ENCODE measurements around the gene SLC44A2.

- TF ChIP-seq, protein P1, sequence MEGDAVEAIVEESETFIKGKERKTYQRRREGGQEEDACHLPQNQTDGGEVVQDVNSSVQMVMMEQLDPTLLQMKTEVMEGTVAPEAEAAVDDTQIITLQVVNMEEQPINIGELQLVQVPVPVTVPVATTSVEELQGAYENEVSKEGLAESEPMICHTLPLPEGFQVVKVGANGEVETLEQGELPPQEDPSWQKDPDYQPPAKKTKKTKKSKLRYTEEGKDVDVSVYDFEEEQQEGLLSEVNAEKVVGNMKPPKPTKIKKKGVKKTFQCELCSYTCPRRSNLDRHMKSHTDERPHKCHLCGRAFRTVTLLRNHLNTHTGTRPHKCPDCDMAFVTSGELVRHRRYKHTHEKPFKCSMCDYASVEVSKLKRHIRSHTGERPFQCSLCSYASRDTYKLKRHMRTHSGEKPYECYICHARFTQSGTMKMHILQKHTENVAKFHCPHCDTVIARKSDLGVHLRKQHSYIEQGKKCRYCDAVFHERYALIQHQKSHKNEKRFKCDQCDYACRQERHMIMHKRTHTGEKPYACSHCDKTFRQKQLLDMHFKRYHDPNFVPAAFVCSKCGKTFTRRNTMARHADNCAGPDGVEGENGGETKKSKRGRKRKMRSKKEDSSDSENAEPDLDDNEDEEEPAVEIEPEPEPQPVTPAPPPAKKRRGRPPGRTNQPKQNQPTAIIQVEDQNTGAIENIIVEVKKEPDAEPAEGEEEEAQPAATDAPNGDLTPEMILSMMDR (IDR thresholded peaks at IDR 0.05; ENCODE audit: insufficient read depth, low read length): no peak
- no peak for TF ChIP-seq POLR2AphosphoS5 (IDR thresholded peaks at IDR 0.05; ENCODE audit: low read depth)
- no peak for TF ChIP-seq GABPA (IDR thresholded peaks at IDR 0.05; ENCODE audit: low read depth)
Observed at GRCh38 chr19:10618846-10619245, 6.5 kb upstream of the SLC44A2 start.

All from HL-60 (cell line).